SW 1271 (cell line): ENCODE measurements around the gene JMJD1C.
"Not testable (repeated sequence)": the region's sequence is repeated elsewhere in the genome, so short reads cannot be mapped to it uniquely, and the experiment has no call there.

ENCODE experiments used
- DNase-seq, 2 experiments: peaks; one replicate each; lab custom pipeline; 2025; lab: John Stamatoyannopoulos, UW

The JMJD1C gene

GRCh38 chr10:63465293-63466143 lies at the start of gene JMJD1C:
Gene JMJD1C (minus strand): TSS chr10:63465977. CDS start chr10:63465662, 315 bp downstream.
- DNase-seq = peak; percentile 20 to 66

GRCh38 chr10:63515002-63515763 lies 49.4 kb upstream of the JMJD1C start:
- DNase-seq = peak; percentile 14 to 76

GRCh38 chr10:63506554-63506953 lies 40.8 kb upstream of the JMJD1C start:
- DNase-seq = no peak

- DNase-seq = no peak
Measured at GRCh38 chr10:63505562-63505961, 39.8 kb upstream of the JMJD1C start.

GRCh38 chr10:63504145-63504881 lies 38.5 kb upstream of the JMJD1C start:
- DNase-seq = no peak

- DNase-seq = no peak
Measured at GRCh38 chr10:63503395-63503794, 37.6 kb upstream of the JMJD1C start.

GRCh38 chr10:63502832-63503231 lies 37.1 kb upstream of the JMJD1C start:
- no peak for DNase-seq

- DNase-seq = no peak
Measured at GRCh38 chr10:63501954-63502353, 36.2 kb upstream of the JMJD1C start.

- DNase-seq = not testable (repeated sequence)
Measured at GRCh38 chr10:63500551-63500950, 34.8 kb upstream of the JMJD1C start.

- no peak for DNase-seq
Measured at GRCh38 chr10:63498665-63499064, 32.9 kb upstream of the JMJD1C start.

- DNase-seq = no peak
Measured at GRCh38 chr10:63497321-63497720, 31.5 kb upstream of the JMJD1C start.

GRCh38 chr10:63496561-63496960 lies 30.8 kb upstream of the JMJD1C start:
- DNase-seq = no peak

GRCh38 chr10:63494951-63495350 lies 29.2 kb upstream of the JMJD1C start:
- no peak for DNase-seq

GRCh38 chr10:63493004-63493403 lies 27.2 kb upstream of the JMJD1C start:
- DNase-seq = no peak

GRCh38 chr10:63492317-63492690 lies 26.5 kb upstream of the JMJD1C start:
- not testable (repeated sequence) for DNase-seq

- no peak for DNase-seq
Measured at GRCh38 chr10:63491588-63492316, 26.0 kb upstream of the JMJD1C start.

- no peak for DNase-seq
Measured at GRCh38 chr10:63489838-63490237, 24.1 kb upstream of the JMJD1C start.

- DNase-seq = no peak
Measured at GRCh38 chr10:63487990-63488389, 22.2 kb upstream of the JMJD1C start.

- no peak for DNase-seq
Measured at GRCh38 chr10:63483983-63484382, 18.2 kb upstream of the JMJD1C start.

- no peak for DNase-seq
Measured at GRCh38 chr10:63481815-63482421, 16.1 kb upstream of the JMJD1C start.

- DNase-seq = no peak
Measured at GRCh38 chr10:63480237-63480636, 14.5 kb upstream of the JMJD1C start.
